Stimulated activated CD8-positive, alpha-beta memory T cell treated with anti-CD3 and anti-CD28 coated beads, Interleukin-15, amount 100 ng/mL, for 1 hour (primary cell): Measurements from ENCODE around the gene FAM107A.
A peak's percentile ranks its signal among the peaks of the same experiment; 100 is the strongest.

Experiments used
- DNase-seq: peaks from one replicate; pipeline ENCODE4 v3.0.0-alpha.2; 2020; ENCODE audit warnings: low read depth

FAM107A gene

DNA sequence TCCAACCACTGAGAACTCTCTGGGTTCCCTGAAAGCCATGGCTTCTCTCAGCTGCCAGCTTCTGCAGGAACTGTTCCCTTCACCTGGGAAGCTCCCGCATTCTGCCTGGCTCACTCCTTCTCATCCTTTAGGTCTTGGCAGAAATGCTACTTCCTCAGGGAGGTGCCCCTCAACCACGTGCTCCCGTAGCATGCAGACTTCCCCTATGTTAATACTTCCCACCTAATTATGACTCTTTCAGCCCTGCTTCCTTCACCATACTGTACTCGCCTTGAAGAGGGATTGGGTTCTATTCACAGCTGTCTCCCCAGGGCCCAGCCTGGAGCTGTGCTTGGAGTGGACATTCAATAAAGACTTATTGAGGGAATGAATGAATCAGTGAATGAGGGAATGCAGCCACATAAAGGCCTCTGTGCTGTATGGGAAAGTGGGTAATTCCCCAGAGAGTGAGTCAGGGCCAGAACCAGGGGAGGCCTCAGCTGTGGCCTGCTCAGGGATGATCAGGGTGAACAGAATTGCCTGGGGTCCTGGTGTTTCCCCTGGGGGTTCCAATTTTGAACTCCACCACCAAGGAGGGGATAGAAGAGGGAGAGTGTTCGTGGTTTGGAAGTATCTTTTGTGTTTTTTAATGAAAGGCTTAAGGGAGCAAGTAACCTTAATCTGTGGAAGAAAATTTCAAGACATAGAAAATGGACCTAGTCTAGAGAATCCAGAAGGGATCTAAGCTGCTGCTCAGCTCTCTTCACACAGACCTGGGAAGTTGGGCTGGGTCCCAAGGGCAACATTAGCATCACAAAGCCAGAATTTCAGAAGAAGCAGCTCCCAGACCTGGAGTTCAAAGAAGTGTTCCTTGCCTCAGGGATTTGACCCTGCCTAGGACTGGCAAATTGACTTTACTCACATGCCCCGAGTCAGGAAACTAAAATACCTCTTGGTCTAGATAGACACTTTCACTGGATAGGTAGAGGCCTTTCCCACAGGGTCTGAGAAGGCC lies 14.6 kb upstream of the FAM107A start:
- DNase-seq = no peak

DNA sequence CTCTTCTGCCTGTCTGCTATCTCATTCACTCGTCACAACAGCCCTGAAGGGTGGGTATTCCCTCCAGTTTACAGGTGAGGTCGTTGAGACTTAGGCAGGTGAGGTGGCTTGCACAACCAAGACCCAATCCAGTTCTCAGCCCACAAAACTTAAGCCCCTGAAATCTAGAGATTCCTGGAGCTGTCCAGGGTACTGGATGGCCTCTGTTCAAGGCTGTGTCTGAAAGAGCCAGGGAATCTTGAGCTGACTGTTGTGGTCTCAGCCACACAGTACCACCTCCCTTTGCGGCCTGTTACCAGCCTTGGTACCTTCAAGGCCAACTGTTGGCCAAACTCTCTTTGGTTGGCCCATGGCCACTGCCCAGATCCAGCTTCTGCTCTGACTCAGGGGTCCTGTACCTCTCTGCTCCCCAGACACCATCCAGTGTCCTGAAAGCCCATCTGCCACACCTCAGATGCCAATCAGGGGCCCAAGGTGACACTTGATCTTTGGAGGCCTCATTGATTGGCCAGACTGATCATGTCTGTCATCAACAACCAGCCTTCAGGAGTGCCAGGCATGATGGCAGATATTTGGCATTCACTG lies 10.9 kb upstream of the FAM107A start:
- no peak for DNase-seq

- no peak for DNase-seq
Observed at GRCh38 chr3:58586776-58587192, 9.6 kb upstream of the FAM107A start.

DNA sequence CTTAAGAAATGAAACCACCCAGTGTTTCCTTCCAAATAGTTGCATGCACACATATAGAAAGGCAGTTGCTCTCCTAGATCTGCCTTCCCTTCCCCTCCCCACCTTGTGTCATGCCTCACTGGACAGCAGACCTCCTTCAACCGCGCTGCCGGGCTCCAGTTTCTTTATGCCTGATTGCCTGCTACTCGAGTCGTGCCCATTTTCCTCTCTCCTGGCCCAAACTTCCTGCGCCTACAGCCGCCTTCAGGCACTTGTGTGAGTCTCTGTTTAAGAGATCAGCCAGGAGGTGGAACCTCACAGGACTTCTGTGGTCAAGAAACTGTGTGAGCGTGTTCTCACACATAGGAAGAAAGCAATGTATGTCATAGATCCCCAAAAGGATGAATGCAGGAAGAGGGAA lies 8.8 kb upstream of the FAM107A start:
- DNase-seq = no peak

DNA sequence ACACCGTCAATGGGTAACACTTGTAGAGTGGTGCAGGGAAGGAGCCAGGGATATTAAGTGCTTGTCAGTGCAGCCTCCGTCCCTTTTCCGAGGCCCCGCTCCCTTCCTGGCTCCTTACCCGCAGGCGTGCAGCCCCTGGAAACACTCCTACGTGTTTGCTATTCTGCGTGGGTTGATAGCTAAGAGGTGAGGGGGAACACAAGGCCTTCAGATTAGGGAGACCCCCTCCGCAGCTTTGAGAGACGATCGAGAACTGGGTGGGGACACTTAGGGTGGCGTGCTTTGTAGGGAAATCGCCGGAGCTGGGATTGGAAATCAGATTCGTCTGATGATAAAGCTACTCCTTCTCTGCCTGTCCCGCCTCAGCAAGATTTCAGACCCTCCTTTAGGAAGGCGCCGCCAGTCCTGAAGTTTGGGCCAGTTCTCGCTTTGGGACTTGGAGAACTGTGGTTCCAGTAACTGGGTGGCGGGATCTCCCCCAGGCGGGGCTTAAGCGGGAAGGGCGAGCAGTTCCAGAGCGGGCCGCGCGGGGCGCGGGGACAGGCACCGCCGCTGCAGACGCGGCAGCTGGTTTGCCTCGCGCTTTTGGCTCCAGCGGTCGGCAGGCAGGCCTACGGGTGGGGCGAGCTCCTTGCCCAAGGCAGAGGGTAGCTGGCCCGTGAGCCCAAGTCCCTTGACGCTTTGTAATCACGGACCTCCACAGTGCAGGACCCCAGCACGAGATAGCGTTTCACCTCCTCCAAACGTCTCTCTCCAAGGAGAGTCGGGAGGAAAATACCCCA lies 8.0 kb upstream of the FAM107A start:
- DNase-seq = peak; percentile 12

DNA sequence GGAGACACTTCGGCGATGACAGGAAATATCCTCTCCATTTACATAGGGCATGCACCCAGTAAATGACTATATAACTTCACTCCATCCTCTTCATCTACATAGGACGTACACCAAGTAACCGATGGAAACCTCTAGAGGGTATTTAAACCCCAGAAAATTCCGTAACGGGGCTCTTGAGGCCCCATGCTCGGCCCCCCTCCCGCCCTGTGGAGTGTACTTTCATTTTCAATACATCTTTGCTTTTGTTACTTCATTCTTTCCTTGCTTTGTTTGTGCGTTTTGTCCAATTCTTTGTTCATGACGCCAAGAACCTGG lies 7.5 kb upstream of the FAM107A start:
- no peak for DNase-seq

GRCh38 chr3:58581328-58582091 lies 4.3 kb upstream of the FAM107A start:
- no peak for DNase-seq

- DNase-seq = no peak
Observed at GRCh38 chr3:58580826-58581327, 3.7 kb upstream of the FAM107A start.

GRCh38 chr3:58578873-58579272 lies 1.7 kb upstream of the FAM107A start:
- no peak for DNase-seq

- DNase-seq = no peak
Observed at GRCh38 chr3:58576716-58577115, 475 bp downstream of the FAM107A start.

DNA sequence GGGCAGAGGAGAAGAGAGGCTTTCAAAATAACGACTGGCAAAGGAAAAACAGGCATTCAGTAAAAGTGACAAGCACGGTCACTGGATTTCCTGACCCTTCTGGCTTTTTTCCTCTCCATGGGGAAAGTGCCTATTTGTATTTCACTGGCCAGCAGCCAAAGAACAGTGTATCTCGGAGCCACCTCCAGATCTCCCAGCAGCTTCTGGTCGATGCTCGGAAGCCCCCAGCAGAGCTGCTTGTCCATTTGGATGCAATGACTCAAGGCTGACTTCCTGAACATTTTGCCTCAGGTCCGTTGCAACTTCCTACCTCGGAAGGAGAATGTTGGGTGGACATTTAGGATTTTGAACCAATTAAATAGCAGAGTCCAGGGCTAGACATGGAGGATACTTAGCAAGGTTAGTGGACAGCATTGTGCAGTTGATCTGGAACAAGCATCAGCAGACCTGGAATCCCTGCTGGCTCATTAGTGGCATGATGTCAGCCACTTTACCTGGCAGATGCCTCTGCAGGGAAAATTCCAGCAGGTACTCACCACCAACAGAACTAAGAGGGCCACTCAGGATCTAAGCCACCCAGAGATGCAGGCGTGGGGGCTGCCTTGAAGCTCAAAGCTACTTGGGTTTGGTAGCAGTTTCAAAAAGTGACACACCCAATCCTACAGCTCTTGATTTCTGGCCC lies 1.1 kb downstream of the FAM107A start:
- no peak for DNase-seq

DNA sequence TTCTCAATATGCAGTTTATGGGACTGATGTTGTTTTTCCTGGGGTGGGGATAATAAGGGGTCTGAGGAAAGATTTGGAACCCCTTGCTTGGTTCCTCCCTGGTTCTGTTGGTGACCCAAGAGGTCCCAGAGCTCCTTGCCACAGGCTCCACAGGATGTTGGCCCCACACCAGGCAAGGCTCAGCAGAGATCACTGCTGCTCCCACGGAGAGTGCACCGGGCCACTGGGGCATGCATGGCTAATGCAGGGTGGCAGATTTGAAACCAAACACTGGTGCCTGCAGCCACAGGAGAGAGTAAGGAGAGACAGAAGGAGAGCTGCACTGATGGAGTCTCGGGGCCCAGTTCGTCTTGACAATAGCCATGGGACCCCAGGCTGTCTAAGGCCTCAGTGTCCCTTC lies 2.5 kb downstream of the FAM107A start:
- DNase-seq = no peak

- no peak for DNase-seq
Observed at GRCh38 chr3:58574106-58574505, 3.1 kb downstream of the FAM107A start.

GRCh38 chr3:58573640-58574039 lies 3.6 kb downstream of the FAM107A start:
- DNase-seq = no peak

- no peak for DNase-seq
Observed at GRCh38 chr3:58572634-58573230, 4.5 kb downstream of the FAM107A start.

DNA sequence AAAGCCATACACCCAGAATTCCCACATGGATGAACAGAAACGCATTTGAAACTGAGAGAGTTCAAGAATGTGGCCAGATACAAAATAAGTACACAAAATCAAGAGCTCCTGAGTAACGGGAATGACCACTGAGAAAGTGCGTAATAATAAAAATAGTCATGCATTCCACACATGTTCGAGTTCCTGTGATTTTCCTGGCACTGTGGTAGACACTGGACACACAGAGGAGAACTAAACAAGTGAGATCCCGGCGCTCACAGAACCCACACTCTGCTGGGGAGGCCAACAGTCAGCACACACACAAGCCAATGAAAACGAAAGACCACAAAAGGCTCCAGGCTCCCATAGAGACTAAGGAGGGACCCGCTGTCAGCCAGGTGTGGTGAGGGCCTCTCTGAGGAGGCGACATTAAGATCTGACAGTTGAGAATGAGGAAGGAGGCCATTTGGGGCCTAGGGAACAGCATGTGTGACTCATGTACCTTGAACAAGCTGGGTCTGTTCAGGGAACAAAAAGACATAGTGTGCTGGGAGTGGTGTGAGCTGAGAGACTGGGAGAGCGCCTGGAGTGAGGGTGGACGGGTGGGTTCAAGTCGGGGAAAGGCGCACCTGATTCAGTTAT lies 5.1 kb downstream of the FAM107A start:
- DNase-seq = no peak

DNA sequence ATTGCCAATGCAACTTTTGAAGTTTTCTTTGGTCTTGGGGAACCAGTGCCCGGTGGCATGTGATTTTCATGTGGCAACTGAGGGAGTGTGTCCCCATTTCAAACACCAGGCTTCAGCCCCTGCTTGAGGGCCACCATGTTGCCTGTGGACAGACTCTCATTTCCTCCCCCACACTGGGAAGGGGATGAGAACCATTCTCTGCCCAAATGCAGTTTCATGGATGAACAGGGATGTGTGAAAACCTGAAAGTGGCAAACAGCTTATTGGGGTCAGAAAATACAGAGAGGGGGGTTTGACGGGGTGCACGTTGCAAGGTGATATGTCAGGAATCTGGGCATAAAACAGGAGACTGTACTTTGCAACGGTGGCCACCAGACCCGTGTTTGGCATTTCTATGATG lies 6.3 kb downstream of the FAM107A start:
- no peak for DNase-seq

GRCh38 chr3:58569287-58570001 lies 7.7 kb downstream of the FAM107A start:
- no peak for DNase-seq

GRCh38 chr3:58568572-58569286 lies 8.5 kb downstream of the FAM107A start:
- DNase-seq = peak; percentile 57
